Stimulated activated CD4-positive, alpha-beta T cell treated with anti-CD3 and anti-CD28 coated beads, Interleukin-12 subunit alpha, Interleukin-12 subunit beta, amount 100 ng/mL, for 4 hours (primary cell): ENCODE results near the gene DTHD1.

ENCODE experiments used
- DNase-seq: peaks from one replicate; pipeline ENCODE4 v3.0.0-alpha.2; 2020

DTHD1 gene

DNA sequence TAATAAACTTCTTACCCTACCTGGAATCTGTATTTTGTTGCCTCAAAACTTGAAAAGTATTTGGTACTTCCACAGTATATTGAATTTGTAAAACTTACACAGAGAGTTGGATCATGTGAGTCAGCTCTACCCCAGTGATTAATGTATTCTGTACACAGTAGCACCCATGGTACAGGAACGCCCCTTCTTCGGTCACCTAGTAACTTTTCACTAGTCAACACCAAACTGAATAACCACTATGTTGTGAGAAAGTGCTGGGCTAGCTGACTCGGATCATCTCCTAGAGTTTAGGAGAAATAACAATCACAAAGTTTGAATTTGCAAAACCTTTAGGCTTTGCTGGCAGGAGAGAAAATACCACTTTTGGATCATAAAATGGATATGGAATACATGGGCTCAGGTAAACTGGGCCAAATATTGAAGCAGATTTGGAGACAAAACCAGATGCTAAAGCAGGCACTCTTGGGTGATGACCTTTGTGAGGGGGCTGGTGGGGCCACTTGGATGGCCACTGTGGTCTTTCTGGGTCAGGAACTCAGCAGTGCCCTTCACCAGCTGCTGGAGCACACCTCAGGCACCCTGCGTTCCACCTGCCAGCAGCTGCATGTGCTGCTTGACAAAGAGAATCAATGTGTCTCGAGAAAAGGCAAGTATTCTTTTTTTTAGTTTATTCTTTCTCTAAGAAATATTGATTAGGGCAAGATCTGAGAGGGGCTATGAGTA lies at the start of gene DTHD1:
TSS of gene DTHD1 (plus strand) at position 233 of the 723 bp plus-strand sequence. CDS start at position 376, 143 bp downstream.
- no peak for DNase-seq

DNA sequence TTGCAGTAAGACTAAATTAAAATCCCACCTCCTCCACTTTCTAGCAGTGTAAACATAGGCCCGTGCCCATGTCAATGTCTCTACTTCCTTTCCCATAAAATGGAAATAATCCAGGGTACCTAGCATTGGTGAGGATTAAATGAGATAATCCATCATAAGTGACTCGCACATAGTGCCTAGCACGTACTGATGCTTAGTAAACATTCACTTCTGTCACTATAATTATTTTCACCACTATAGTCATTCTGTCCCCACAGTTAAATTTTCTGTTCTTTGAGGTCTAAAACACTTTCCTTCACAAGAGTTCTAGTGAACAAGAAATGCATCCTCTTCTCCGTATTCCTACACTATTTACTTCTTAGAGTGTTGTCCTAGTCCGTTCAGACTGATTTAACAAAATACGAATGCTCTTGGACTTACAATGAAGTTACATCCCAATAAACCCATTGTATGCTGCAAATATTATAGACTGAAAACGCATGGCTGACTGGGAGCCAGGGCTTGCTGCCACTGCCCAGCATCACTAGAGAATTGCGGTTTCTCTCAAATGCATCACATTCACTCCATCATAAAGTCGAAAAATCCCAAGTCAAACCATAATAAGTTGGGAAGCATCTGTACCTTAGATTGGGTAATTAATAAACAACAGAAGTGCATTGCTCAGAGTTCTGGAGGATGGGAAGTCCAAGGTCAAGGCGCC lies 47.7 kb upstream of the DTHD1 start:
- no peak for DNase-seq

DNA sequence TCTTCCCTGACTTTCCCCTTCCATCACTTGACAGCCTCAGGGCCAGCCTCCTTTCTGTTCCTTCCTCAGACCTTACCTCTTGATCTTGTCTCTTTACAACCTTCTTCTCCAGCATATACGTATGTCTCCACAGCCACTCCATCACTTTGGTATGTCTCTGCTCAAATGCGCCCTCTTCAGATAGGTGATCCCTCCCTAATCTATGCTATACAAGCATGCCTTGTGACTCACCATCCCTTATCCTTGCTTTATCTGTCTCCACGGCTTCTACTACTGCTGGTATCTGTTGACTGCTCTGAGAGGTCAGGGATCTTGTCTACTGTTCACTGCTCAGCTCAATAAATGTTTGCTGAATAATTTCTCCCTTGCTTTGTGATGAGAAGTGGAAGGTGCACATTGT lies 46.1 kb upstream of the DTHD1 start:
- DNase-seq, result no peak

DNA sequence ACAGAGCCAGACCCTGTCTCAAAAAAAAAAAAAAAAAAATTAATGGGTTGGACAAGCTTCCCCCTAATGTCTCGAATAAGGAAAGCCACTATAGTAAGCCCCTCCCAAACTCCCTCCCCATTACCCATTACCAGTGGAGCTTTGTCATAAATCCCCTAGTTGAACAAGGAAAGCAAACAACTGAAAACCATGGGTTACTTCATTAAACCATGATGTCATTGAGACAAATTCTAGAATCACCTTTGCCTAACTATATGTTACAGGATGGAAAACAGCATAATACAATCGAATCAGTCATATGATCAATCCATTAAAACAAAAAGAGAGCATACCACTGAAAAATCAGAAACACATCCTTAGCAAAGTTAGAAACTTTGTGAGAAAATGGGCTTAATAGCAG lies 45.3 kb upstream of the DTHD1 start:
- DNase-seq, result no peak

DNA sequence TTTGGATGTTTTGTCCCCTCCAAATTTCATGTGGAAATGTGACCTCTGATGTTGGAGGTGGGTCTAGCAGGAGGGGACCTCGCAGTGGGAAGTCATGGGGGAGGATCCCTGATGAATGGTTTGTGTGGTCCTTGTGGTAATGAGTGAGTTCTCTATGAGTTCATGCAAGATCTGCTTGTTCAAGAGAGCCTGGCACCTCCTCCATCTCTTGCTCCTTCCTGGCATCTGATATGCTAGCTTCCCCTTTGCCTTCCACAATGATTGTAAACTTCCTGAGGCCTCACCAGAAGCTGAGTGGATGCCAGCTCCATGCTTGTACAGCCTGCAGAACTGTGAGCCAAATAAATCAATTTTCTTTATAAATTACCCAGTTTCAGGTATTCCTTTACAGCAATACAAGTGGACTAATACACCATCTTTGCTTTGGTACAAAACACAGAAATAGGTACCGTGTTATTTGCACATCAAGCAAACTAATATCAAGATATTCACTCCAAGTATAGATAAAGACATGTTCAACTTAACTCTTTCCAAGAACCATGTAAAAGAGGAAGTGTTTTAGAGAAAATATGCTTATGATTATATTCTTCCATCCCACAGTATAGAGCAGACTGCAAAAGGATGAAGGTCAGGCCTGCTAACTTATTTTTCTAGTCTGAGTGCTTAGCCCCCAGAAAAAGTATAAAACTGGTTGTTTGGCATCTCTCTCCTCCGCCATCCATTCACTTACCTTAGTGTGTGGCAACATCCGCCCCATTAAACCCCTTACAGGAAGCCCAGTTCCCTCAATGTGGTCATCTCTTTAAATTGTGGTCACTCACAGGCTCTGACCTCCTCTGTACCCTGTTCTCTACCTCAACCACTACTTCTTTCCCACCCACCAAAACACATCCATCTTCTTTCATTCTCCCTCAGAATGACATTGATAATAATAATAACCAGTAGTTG lies 43.8 kb upstream of the DTHD1 start:
- DNase-seq, result no peak

DNA sequence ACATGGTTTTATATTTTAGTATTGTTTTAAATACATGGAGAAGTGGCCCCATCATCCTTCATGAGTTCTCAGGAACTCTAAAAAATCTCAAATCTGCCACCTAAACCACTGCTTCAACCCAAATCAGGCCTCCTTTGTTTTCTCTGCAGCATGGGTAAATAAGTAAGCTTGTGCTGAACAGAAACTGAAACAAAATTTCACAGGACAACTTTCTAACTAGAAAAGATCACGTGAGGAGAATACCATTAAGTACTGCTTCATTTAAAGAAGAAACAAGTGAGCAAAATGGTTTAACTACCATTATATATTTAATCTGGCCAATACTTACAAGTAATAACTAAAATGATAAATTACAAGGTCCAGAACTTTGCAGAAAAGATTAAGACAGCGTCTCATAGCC lies 39.6 kb upstream of the DTHD1 start:
- no peak for DNase-seq

DNA sequence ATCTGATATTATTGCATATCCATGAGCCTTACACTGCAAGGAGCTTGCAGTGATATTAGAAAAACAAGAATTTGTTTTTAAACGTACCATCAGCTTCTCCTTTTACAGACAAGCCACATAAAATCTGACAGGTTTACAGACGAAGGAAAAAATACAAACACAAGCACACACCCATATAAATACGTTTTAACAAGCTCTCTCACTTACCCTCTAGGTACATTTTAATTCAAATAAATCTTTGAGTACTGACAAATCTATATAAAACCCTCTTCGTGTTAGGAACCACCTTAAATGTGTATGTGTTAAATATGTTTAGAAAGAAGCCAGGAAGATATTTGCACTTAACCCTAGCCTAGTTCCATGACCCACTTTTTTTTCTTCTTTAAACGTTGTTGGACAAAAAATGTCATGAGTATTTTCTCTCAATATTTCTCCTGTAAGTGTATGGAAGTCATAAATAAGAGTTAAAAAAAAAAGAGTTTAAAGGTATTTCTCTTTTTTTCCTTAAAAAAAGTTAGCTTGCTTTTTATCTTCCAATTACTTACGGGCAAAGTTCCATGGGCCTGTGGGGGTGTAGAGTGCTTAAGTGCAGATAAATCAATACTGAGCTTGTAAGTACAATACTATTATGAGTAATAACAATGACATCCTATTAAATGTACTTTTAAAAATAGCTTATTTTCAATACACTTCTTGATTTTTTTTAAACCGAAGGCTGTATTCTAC lies 38.6 kb upstream of the DTHD1 start:
- no peak for DNase-seq

DNA sequence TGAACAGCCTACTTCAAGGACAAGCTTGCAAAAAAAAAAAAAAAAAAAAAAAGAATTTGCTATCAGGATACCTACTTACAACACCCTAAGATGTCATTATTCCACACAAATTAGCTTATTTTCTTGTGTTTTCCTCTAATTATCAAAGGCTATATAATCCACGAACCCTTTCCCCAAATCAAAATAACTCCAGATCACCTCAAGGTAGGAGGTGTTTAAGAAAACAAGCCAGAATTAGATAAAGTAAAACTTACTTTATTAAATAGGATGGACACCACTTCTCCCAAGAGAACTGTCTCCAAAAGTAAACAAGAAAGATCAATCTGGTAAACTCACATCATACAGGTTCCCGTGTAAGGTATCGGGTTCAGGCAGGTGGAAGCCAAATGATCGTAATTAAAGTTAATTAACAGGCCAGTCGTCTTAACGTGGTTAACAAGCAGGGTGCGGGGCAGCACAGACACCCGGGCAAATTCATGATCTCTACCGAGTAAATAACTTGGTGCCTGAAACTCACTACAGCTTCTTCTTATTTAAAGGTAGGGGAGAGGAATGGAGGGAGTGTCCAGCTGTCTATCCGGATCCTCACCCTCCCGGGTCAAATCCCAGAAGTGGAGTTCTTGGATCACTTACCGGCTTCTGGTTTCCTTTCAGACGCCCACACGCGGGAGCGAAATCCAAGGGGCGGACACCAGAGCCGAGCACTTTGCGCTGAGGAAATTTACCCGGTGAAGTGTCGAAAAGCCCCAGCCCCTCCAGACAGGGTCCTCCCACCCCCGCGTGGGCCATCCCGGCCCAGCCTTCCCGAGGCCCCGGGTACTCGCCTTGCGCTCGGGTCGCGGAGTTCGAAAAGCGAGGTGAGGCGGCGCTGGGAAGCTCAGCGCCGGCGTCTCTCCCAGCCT lies 37.8 kb upstream of the DTHD1 start:
- peak; percentile 39 for DNase-seq

DNA sequence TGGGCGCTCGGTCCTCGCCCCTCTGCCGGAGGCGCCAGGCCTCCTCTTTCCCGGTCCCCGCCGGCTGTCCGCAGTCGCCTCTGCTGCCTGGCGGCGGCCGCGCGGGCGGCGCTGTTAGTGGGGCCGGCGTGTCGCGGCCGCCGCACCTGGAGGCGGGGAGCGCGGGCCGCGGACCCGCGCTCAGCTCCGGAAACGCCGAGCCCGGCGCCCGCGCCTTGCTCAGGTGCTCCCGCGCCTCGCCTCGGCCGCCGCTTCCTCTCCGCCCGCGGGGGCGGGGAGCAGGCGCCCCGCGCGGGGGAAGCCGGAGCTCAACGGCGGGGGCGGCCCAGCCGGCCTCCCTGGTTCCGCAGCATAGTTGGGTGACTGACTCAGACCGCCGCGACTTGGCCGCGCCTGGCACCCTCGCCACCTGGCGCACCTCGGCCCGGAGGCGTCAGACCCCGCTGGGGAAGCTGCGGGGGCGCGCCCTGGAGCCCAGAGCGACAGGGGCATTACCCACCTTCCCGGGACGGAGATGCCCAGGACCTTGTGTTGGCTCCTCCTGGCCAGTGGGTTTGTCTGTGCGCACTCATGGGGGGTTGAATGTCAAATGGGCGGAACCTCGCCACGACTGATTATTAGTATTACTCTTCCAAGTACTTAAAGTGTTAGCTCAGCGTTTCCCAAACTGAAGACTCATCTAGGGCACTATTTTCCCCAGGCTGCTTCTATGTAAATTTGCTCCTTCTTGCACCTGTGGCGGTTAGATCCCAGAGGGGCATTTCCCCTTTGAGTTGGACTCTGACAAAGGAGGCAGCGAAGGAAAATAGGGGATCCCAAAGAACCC lies 36.9 kb upstream of the DTHD1 start, which contains the start of gene ARAP2:
TSS of gene ARAP2 (minus strand) at position 258 of the 826 bp plus-strand sequence. CDS start 15,028 bp downstream, outside the sequence.
- peak; percentile 66 for DNase-seq

DNA sequence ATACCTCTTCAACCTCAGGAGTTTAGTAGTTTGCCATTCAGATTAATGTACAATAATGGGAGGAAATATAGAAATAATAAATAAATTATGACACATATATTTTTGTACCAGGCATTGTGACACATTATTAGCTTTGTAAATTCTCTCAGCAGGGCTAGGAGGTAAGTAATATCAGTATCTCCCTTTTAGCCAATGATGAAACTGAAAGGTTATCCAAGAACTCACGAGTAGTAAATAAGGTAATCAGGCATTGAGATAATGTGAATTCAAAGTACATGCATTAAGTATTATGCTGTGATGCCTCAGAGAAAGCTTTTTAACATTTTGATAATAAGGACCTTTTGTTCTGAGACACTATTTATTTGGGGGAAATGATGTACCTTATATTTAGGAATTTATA lies 31.8 kb upstream of the DTHD1 start:
- no peak for DNase-seq

DNA sequence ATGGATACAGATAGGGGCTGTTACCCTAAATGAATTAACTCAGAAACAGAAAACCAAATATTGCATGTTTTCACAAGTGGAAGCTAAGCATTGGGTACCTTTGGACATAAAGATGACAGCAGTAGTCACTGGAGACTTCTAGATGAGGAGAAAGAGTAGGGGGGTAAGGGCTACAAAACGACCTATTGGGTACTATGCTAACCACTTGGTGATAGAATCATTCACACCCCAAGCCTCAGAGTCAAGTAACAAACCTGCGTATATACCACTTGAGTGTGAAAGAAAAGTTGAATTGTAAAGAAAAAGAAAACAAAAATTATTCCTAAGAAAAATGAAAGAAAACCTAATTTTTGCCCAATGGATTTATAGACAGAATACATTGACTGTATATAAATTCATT lies 29.4 kb upstream of the DTHD1 start:
- no peak for DNase-seq

DNA sequence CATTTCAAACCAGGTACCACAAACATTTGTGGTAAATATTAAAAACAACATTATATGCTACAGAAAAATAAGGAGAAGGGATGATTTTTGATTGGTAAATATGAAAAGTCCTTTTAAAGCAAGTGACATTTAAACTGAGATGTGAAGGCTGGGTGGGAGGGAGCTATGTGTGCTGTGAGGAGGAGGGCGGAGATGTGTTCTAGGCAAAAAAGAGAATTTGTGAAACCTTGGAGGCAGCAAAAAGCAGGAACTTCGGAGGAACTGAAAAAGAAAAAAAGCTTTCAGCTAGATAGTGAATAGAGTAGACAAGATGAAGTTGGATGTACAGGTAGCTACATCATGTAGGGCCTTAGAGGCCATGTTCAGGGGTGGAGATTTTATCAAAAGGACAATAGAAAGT lies 27.0 kb upstream of the DTHD1 start:
- no peak for DNase-seq

DNA sequence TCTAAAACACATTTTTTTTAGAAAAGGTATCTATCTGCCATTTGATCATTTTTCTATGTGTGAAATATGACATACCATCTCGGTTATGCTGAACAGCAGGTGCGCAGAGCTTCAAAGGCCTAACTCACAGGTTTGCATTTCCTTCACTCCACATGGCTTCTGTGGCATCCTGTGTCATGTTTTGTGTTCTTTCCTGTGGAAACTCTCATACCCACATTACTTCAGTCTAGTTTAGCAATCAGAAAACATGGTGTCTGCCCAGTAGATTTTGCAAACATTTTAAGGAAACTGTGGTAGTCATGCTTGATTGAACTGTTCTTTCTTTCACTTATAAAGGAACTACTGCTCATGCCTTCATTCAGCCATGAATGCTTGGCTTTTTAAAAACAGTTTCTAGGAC lies 25.8 kb upstream of the DTHD1 start:
- peak; percentile 12 for DNase-seq

DNA sequence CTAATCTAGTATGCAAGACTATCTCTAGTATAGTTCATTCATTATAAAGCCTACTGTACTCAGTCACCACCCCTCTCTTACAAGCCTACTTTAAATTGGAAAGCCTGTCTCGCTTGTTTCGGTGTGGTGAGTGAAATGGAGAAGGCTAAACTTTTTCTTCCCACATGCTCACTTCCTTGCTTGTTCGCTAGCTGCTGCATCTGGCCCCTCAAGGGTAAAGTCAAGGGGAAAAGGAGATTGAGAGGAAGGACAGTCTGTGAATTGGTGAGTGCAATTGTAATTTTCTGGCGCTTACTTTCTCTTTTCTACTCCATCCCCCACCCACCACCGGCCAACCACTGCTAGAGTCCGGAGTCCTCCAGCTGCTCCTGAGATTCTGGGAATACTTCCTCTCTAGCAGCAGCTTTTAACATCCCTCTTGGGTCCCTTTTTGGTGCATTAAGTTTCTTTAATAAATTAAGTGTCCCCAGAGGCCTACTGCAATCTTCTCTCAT lies 25.0 kb upstream of the DTHD1 start:
- no peak for DNase-seq

DNA sequence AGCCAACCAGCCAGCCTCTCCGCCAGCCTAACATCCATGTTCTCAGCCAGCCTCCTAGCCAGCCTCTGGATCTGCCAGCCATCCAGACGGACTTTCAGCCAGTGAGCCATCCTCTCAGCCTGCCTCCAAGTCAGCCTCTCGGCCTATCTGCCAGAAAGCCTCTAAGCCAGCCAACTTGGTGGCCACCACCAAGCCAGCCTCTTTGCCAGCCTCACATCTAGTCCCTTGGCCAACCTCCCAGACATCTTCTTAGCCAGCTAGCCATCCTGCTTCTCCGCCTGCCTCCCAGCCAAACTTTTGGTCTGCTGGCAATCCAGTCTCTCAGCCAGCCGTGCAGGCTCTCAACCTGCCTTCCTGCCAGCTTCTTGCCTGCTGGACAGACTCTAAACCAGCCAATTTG lies 20.7 kb upstream of the DTHD1 start:
- no peak for DNase-seq

DNA sequence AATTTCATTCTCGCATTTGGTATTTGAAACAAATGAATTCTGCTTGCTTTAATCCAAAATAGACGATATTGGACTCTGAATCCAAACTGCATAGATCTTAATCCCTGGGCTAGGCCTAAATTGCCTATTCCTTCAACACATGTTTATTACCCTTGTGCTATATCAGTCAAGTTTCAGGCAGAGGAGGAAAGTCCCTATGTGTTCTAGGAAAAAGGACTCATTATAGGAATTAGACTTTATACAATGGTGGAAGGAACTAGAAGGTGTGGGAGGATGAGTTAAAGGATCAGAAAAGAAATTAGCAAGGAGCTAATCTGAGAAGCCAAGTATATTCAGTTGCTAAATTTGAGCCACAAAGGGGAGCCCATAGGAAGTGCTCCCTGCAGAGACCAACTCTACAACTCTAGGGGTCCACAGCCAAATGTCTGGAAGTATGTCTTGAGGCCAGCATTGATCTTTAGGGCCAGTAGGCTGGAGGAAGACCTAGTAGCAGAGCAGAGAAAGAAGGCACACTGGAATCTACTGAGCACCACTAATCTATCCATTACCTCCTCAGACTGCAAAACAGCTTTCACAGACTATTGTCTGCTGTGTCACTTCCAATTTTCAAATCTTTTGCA lies 17.1 kb upstream of the DTHD1 start:
- no peak for DNase-seq

DNA sequence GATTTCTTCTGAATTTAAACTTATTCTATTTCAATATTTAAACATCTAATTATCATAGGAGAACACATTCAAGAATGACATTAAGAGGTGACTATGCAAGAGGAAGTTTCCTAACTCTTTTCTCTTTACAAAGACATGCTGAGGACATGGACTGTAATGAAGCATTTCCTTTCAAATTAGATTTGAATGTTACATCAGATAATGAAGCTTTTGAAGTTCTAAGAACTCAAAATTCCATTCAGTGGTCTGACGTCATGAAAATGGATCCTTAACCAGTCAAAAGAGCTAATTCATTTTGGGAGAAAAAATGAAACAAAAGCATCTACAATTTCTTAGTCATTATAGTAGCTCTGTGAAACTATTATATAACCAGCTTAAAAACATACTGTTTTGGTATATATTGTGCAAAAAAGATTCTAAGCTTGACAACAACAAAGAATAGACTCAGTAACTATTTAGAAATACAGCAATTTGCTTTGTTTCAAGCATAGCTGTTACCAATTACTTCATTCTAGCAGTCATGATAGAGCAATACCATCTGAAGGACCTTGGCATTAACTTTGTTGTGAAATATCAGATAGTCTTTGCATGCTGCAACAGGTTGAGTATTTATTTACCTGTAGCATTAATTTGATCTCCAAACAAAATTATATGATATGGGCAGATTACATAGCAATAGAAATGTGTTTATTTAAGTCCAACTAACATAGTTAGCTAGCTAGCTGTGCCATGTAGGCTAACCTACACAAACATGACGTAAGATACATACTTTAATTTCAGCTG lies 13.7 kb upstream of the DTHD1 start:
- no peak for DNase-seq

DNA sequence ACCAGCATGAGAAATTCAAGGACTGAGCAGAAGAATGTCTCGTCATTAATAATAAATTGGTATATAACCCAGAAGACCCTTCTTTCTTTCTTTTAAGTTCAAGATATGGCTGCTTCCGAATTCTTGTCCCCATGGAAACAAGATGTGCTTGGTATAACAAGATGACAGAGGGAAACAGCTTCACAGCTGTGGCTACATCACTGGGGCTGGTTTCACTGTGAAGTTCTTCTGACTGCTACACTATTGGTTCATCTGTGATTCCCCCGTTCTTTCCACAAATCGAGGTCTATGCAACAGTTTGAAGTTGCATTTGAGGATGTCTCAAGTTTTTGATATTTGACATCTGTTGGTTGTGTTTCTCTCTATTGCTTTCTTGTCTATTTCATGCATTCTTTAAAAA lies 12.3 kb upstream of the DTHD1 start:
- DNase-seq, result no peak

DNA sequence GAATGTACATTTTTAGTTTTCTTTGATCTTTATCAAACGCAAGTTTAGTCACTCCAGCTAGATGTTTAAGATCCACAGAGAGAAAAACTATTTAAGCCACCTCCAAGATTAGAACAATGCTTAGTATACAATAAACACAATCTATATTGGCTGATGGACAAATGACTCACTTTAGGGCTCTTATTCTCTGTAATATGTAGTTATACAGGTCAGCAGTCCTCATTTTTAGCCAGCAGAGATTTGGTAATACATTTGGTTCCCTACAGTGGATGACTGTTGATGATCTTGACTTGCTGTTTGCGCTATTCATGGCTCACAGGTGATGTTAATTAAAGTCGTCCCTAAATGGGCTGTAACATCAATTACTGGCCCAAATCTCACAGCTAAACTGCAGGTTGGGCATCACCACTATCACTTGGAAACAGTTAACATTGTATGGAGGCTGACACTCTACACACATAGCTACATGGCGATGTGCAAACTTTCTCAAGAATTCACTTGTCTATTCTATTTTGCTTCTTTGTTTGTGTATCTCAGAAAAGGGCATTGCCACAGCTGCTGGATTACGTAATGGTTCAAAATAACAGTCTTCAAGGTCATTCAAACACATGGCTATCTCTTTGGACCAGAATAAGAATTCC lies 11.8 kb upstream of the DTHD1 start:
- no peak for DNase-seq
